Effector CD4-positive, alpha-beta T cell (primary cell): ENCODE results near the gene MYRF.

Source experiments
- DNase-seq: peaks from one replicate; pipeline ENCODE4 v3.0.0-alpha.2; 2020

The MYRF gene

DNA sequence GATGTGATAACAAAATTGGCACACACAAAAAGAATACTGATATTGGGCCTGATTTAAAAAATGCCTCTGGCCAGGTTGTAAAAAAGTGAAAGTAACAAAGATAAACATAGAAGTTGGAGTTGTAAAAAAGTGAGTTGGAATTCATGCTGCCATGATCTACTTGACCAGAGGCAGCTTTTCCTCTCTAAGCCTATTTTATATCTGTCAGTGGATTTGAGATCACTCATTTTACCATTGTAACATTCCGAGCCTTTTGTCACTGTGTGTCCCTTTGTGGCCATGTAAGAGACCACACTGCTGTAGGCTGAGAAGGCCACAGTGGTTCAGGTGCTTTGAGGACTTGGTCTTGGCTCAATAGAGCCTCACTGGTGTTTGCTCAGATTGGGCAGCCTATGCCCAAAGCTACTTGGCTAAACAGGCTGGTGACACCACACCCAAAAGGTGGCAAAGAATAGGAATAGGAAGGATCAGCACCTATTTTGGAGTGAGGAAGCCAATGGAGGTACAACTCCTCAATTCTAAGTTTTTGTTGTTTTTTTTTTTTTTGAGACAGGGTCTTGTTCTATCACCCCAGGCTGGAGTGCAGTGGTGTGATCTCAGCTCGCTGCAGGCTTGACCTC, 47.3 kb downstream of the MYRF start:
- no peak for DNase-seq

GRCh38 chr11:61800331-61801281, 48.2 kb downstream of the MYRF start:
- no peak for DNase-seq

- no peak for DNase-seq
Measured at GRCh38 chr11:61802605-61803004, 50.2 kb downstream of the MYRF start.

GRCh38 chr11:61803889-61804647, 51.6 kb downstream of the MYRF start:
- DNase-seq, result no peak

DNA sequence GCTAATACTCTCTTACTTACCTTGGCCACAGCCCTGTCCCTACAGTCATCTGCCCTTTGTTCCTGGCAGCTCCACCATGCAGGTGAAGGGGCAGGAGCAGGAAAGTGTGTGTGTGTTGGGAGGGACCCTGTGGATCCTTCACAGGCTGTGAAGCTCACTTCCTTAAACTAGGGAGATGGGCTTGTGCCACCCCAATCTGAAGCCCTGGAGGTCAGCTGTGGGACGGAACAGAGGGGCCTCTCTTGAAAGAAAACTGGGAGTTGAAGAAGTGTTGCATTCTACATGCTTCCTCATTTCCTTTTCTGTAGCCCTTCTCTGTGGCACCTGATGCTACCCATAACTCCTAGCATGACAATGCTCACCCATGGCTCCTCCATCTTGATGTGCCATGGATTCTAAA, 52.7 kb downstream of the MYRF start:
- DNase-seq, result no peak

GRCh38 chr11:61806785-61807184, 54.3 kb downstream of the MYRF start:
- no peak for DNase-seq

DNA sequence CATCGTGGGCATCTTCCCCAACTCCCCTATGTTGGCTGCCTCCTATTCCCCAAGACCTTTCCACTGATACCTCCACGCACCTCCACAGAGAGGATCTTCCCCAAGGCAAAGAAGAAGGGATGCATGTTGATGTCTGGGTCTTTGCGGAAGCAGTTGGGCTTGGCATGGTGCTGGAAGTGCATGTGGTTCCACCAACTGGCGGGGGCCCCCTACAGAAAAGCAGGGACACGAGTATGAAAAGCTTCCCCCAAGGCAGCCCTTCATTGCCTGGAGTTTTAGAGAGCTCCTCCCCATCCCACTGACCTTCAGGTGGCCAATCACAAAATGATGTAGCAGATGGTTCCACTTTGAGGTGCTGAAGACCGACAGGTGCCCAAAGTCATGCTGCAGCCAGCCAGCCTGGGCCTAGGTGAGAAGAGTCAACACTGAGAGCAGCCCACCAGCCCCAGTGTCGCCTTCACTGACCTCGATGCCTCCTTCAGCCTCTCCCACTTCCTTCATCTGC, 58.3 kb downstream of the MYRF start:
- DNase-seq, result no peak

DNA sequence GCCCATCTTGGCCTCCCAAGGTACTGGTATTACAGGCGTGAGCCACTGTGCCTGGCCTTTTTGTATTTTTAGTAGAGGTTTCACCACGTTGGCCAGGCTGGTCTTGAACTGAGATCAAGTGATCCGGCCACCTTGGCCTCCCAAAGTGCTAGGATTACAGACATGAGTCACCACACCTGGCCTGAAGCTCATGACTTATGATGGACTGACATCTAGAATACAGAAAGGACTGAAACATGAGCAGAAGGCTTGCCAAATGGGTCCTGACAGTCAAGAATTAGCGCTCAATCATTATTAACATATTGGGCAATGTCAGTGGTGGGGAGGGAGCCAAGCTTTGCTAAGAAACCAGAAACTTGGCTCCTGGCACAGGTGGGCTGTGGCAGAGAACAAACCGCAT, 59.4 kb downstream of the MYRF start:
- no peak for DNase-seq

GRCh38 chr11:61812736-61813411, 60.4 kb downstream of the MYRF start:
- DNase-seq, result no peak

DNA sequence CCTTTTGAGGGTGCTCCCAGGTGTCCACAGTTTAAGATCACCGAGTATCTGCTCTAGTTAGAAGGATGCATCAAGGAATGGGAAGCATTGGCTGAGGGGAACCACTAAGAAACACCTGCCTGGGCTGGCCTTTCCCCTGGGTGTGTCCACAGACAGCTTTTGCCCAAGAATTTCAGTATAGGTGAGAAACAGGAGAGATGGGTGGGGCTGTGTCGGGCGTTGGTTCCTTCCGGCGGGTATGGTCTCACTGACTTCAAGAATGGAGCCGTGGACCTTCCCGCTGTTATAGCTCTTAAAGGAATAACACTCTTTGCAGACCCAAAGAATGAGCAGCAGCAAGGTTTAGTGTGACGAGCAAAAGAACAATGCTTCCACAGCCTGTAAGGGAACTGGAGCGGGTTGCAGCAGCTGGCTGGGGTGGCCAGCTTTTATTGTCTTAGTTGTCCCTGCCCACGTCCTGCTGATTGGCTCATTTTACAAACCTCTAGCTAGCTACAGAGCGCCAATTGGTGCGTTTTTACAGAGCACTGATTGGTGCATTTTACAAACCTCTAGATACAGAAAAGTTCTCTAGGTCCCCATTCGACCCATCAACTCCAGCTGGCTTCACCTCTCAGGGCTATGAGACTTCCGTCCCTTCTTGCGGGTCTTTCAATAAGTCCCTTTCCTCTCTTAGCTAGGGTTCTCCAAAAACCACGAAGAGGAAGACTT, 62.0 kb downstream of the MYRF start:
- no peak for DNase-seq

GRCh38 chr11:61814958-61815789, 62.7 kb downstream of the MYRF start:
- DNase-seq, result peak; percentile 49

GRCh38 chr11:61815790-61816735, 63.6 kb downstream of the MYRF start:
- peak; percentile 64 for DNase-seq

DNA sequence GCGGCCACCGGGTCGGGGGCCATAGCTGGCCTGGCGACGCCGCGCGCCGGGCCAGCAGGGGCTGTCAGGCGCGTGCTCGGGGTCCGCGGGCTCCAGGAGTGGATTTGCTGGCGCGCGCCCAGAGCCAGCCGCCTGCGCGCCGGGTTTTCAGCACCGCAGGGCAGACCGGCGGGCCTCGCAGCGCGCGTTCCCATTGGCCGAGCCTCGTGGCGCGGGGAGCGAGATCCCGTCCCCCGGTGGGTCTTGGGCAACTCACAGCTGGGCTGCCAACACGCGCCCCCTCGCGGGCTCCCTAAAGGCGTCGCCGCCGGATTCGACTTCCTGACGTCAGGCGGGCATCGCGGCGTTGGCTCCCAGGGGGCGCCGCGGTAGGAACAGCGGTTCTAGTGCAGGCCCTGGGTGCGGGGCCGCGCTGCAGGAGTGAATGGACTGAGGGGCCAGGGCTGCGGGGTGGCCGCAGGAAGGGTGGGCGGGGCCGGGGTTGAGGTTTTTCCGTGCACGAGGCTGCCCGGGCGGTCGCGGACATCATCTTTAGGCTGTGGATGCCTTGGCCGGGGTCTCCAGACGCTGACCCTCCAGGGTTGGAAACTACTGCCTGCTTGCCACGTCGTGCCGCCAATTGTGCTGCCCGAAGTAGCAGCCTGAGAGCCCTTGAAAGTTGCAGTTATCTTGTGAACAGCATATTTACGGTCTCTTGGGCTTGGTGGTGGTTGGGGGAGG, 64.5 kb downstream of the MYRF start, which contains the start of gene FADS1:
TSS of gene FADS1 (minus strand) at position 268 of the 720 bp plus-strand sequence. CDS start at position 194, 74 bp downstream.
- DNase-seq, result peak; percentile 76

DNA sequence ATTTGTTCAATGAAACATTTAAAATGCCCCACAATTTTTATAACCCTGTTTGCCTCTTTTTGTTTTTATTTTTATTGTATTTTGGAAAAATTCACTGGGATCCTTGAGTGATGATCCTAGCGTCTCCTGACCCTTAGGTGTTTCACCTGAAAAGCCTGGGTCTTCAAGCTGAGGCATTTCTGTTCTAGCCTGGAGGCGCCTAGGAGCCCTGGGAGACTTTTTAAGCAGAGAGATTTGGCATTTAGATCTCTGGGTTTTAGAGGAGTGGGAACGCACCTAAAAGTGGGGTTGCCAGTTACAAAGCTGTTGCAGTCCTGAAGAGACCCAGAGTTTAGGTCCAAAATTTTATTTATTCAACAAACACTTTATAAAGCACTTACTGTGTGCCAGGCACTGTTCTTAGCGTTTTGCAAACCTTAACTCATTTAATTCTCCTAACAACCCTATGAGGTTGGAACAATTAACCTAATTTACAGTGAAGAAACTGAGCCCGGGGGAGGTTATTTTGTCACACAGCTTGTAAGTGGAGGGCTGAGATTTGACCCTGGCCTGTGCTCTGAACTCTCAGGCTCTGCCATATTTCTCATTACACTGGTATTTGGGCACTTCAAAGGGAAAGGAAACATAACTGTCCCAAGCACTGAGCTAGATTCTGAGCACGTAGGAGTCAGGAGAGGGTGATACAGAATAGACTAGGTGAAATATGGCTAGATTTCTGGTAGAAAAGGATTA, 65.2 kb downstream of the MYRF start:
- DNase-seq, result no peak

DNA sequence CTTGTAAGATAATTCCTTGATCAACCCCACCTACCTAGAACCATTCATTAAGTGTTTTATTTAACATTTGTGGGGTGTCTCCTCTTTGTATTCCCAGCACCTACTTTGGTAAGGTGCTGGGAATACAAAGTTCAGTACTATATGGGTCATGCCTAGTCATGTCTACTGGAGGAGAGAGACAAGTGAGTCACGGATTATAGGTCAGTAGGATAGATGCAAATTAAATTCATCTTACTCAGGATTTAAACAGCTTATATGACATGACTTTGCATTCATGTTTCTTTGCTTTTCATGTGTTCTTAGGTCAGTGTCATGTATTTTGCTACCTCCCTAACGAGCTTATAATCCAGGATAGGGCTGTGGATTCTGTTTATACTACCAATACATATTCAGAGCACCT, 67.7 kb downstream of the MYRF start:
- no peak for DNase-seq

GRCh38 chr11:61826930-61827570, 74.6 kb downstream of the MYRF start:
- no peak for DNase-seq

GRCh38 chr11:61827571-61828378, 75.3 kb downstream of the MYRF start, which contains the start of gene FADS2:
TSS of gene FADS2 (plus strand) at chr11:61828300. CDS start at chr11:61828391, 91 bp downstream.
- peak; percentile 80 for DNase-seq
